ENCODE data around the gene SYNM. TPM values are rescaled to one million over a fixed set of nuclear protein-coding genes. Genes with fewer than 3 reads are reported as not detected.

SYNM gene
- total RNA-seq, 1 donor from 2014 or later = 37.7 TPM

- no peaks in the 10 kb centered on the region for H3K27me3 ChIP-seq
- no peak overlapping the region for H3K4me3 ChIP-seq
- H3K9me3 ChIP-seq = no peaks in the 10 kb centered on the region
- H3K27ac ChIP-seq = peak overlapping the region; percentile 12 to 51
- DNase-seq (ENCODE audit: low spot score in 2 of 2) = no peak
- intact Hi-C loops (cut with DNase I) = loop anchor here (1.0 to 2.0 kb wide), 2 partner anchors 18 to 32 kb away; no protein-coding TSS in a partner anchor
- H3K4me1 ChIP-seq = peaks cover 0 to 11% of the 10 kb centered on the region in 2 donors
- no peaks in the 10 kb centered on the region for H3K36me3 ChIP-seq
- no peak for TF ChIP-seq CTCF (IDR thresholded peaks at IDR 0.05)
Observed at GRCh38 chr15:99143242-99143641, 38.4 kb downstream of the SYNM start.

GRCh38 chr15:99143655-99144610, 39.1 kb downstream of the SYNM start:
- H3K4me1 ChIP-seq = peaks cover 0 to 11% of the 10 kb centered on the region in 2 donors

GRCh38 chr15:99145005-99145404, 40.1 kb downstream of the SYNM start:
- H3K9me3 ChIP-seq = no peaks in the 10 kb centered on the region
- peaks cover 0 to 11% of the 10 kb centered on the region in 2 donors for H3K4me1 ChIP-seq
- no peaks in the 10 kb centered on the region for H3K27me3 ChIP-seq
- H3K36me3 ChIP-seq = peaks cover 0 to 5% of the 10 kb centered on the region in 2 donors
- intact Hi-C loops (cut with DNase I) = no loop called here
- DNase-seq (ENCODE audit: low spot score in 2 of 2) = no peak
- no peak overlapping the region for H3K27ac ChIP-seq
- no peak for TF ChIP-seq CTCF (IDR thresholded peaks at IDR 0.05)
- no peak overlapping the region for H3K4me3 ChIP-seq

More at GRCh38 chr15:99143655-99144610, 39.1 kb downstream of the SYNM start:
- Histone ChIP-seq H3K27me3 (no peaks in the 10 kb centered on the region), H3K4me3 (no peak overlapping the region), H3K27ac (peak overlapping the region; percentile 62 to 75), H3K36me3 (peaks cover 0 to 5% of the 10 kb centered on the region in 2 donors), H3K9me3 (no peaks in the 10 kb centered on the region)
- TF ChIP-seq CTCF (IDR thresholded peaks at IDR 0.05) = no peak
- intact Hi-C loops (cut with DNase I) = loop anchor here (1.0 to 2.0 kb wide), 2 partner anchors 19 to 33 kb away; no protein-coding TSS in a partner anchor
- peak; percentile 42 to 92 for DNase-seq (ENCODE audit: low spot score in 2 of 2)

GRCh38 chr15:99145778-99146177, 40.9 kb downstream of the SYNM start:
- Histone ChIP-seq H3K4me1 (peaks cover 0 to 11% of the 10 kb centered on the region in 2 donors), H3K4me3 (no peak overlapping the region), H3K27ac (no peak overlapping the region), H3K9me3 (no peaks in the 10 kb centered on the region), H3K27me3 (no peaks in the 10 kb centered on the region), H3K36me3 (peaks cover 0 to 5% of the 10 kb centered on the region in 2 donors)
- DNase-seq (ENCODE audit: low spot score in 2 of 2) = no peak
- intact Hi-C loops (cut with DNase I) = no loop called here
- TF ChIP-seq CTCF (IDR thresholded peaks at IDR 0.05) = no peak

- TF ChIP-seq CTCF (IDR thresholded peaks at IDR 0.05) = no peak
- Histone ChIP-seq H3K27me3 (no peaks in the 10 kb centered on the region), H3K27ac (no peak overlapping the region), H3K9me3 (no peaks in the 10 kb centered on the region), H3K36me3 (peaks cover 0 to 9% of the 10 kb centered on the region in 2 donors), H3K4me1 (peaks cover 0 to 11% of the 10 kb centered on the region in 2 donors), H3K4me3 (no peak overlapping the region)
- intact Hi-C loops (cut with DNase I) = no loop called here
- no peak for DNase-seq (ENCODE audit: low spot score in 2 of 2)
Observed at GRCh38 chr15:99146661-99147060, 41.8 kb downstream of the SYNM start.
